HG03095 (cell line): ENCODE data around the gene ALKBH3.

Experiments used
- ATAC-seq: cut with Tn5 transposase; IDR thresholded peaks from one replicate; pipeline ENCODE4 v1.9.1; 2021; ENCODE audit warnings: moderate library complexity; ENCODE audit not compliant: unreplicated experiment

The ALKBH3 gene

GRCh38 chr11:43936076-43936475 lies 55.4 kb downstream of the ALKBH3 start:
- no peak for ATAC-seq

- ATAC-seq: no peak
These were observed 57.1 kb downstream of the ALKBH3 start for GRCh38 chr11:43937434-43938411.

GRCh38 chr11:43941257-43941994 lies 60.8 kb downstream of the ALKBH3 start:
- no peak for ATAC-seq

GRCh38 chr11:43942662-43943371 lies 62.2 kb downstream of the ALKBH3 start:
- no peak for ATAC-seq

GRCh38 chr11:43943372-43943930 lies 62.8 kb downstream of the ALKBH3 start:
- no peak for ATAC-seq

GRCh38 chr11:43943931-43944751 lies 63.5 kb downstream of the ALKBH3 start:
- no peak for ATAC-seq

- peak; percentile 49 for ATAC-seq
These were observed 64.2 kb downstream of the ALKBH3 start for GRCh38 chr11:43944761-43945311.

- no peak for ATAC-seq
These were observed 66.4 kb downstream of the ALKBH3 start for GRCh38 chr11:43947003-43947500.

GRCh38 chr11:43947815-43948214 lies 67.2 kb downstream of the ALKBH3 start:
- ATAC-seq: no peak

- no peak for ATAC-seq
These were observed 68.0 kb downstream of the ALKBH3 start for GRCh38 chr11:43948341-43949225.

- ATAC-seq: no peak
These were observed 69.8 kb downstream of the ALKBH3 start for GRCh38 chr11:43950311-43950855.

GRCh38 chr11:43951231-43951630 lies 70.6 kb downstream of the ALKBH3 start:
- no peak for ATAC-seq

- ATAC-seq: no peak
These were observed 71.4 kb downstream of the ALKBH3 start for GRCh38 chr11:43952020-43952400.

GRCh38 chr11:43952401-43953342 lies 72.0 kb downstream of the ALKBH3 start:
- no peak for ATAC-seq

GRCh38 chr11:43953521-43953920 lies 72.9 kb downstream of the ALKBH3 start:
- no peak for ATAC-seq

GRCh38 chr11:43954241-43954640 lies 73.6 kb downstream of the ALKBH3 start:
- ATAC-seq: no peak

GRCh38 chr11:43955381-43956118 lies 74.9 kb downstream of the ALKBH3 start:
- ATAC-seq: no peak
